NCI-H460 (cell line): Measurements from ENCODE around the gene MT1H. TPM values are rescaled to one million over a fixed set of nuclear protein-coding genes. Genes with fewer than 3 reads are reported as not detected.

Experiments used
- DNase-seq: peaks from one replicate; pipeline ENCODE4 v3.0.0-alpha.2; 2016; ENCODE audit warnings: low read depth; ENCODE audit errors: extremely low read depth
- total RNA-seq: library from RNA; depleted of rRNA; stranded (reverse); fragments of >200 nt; shearing (Covaris generic); gene quantifications from 2 replicates; pipeline ENCODE4 v1.2.3, GENCODE V29; 2014

Gene MT1H
- total RNA-seq, 1 experiment from 2014 or later = not detected

DNA sequence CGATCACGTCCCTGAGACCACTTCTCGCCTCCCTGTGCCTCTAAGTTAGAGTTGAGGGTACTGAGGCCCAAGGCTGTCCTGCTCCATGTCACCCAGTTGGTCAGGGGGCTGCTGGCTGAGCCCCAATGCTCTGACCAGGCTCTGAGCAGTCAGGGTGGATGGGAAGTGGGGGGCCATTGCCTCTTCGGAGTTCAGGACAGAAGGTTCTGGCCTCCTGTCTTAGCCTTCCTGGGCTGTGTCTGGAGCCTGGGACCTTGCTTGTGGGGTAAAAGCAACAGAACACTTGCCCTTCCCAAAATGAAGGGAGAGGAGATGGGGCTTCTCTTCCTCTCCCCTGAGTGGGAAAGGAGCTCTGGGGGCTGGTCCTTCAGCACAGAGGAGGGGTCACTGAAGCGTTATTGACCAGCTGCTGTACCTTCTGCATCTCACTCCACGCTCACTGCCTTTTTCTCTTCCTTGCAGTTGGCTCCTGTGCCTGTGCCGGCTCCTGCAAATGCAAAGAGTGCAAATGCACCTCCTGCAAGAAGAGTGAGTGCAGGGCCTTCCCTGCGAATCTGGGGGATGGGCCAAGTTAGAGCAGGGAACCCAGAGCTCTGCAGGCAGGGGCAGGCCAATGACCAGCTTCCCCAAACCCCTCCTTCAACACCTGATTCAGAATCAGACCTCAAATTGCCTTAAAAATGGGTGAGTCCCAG is 13.2 kb downstream of the MT1H start:
- no peak for DNase-seq

- DNase-seq = no peak
These were observed 14.0 kb downstream of the MT1H start for GRCh38 chr16:56683424-56684172.

DNA sequence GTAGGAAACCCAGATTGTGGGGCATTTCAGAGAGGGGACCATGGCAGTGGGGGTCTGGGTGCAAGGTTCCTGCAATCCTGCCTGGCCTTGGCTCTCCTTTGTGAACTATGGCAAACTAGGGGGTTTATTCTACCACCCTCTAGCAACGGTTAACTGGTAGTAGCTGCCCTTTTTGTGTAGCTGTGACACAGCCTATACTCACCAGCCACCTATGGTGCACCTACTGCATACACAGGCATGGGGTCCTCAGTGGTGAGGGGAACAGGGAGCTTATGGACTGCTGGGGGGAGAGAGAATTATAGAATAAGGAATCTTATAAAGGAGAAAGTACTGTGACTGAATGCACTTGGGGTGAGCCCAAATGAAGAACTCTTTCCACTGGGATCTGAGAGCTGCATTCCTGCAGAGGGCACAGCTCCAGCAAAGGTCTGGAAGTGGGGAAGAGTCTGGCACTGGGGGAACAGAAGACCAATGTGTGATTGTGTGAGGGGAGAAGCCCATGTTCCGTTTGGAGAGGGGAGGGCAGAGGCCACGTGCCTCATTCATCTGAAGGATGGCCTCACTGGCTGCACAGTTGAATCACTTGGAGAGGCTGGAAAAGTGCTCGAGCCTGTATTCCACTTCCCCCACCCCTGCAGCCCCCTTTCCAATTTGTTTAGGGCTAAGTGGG is 14.8 kb downstream of the MT1H start:
- no peak for DNase-seq

GRCh38 chr16:56684926-56685590 is 15.4 kb downstream of the MT1H start:
- no peak for DNase-seq

GRCh38 chr16:56686758-56687157 is 17.1 kb downstream of the MT1H start:
- no peak for DNase-seq

GRCh38 chr16:56688762-56689161 is 19.1 kb downstream of the MT1H start:
- no peak for DNase-seq

DNA sequence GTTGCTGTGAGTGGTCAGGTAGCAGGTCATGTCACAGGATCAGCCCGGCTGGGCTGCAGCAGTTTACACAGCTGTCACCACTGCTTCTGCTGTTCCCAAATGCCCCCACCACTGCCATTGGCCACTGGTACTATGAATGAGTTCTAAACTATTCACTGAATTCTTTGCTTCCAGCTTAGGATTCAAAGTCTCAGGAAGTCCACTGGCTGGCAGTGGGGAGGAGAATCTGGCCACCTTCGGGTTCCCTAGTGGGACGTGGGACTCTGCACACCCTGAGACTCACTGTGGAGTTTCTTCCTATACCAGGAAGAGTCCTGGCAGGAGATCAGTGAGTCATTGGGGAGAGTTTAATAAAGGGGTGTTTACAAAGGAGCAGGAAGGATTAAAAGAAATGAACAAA is 19.6 kb downstream of the MT1H start:
- DNase-seq = no peak

DNA sequence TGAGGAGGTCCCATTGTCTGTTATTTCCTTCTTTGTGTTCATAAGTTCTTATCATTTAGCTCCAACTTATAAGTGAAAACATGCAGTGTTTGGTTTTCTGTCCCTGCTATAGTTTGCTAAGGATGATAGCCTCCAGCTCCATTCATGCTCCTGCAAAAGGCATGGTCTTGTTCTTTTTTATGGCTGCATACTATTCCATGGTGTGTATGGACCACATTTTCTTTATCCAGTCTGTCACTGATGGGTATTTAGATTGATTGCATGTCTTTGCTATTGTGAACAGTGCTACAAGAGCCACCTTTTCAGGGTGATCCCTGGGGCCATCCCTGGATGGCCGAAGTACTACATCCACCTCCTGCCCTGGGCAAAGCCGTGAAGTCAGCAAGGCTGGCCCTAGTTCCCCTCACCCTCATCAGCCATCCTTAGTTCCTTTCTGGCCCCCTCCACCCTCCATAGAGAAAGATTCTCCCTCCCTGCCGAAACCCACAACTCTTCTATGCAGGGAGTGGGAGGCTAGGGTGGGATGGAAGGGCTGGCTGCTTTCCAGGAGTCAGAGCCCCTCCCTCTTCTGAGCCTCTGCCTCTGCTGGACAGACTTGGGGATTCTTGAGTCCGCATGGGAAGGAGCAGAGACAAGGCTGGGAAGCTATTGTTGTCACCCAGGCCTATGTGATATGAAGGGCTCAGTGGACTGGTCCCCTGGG is 21.0 kb downstream of the MT1H start:
- no peak for DNase-seq

- no peak for DNase-seq
These were observed 22.3 kb downstream of the MT1H start for GRCh38 chr16:56691885-56692284.

GRCh38 chr16:56695246-56695645 is 25.6 kb downstream of the MT1H start:
- no peak for DNase-seq

DNA sequence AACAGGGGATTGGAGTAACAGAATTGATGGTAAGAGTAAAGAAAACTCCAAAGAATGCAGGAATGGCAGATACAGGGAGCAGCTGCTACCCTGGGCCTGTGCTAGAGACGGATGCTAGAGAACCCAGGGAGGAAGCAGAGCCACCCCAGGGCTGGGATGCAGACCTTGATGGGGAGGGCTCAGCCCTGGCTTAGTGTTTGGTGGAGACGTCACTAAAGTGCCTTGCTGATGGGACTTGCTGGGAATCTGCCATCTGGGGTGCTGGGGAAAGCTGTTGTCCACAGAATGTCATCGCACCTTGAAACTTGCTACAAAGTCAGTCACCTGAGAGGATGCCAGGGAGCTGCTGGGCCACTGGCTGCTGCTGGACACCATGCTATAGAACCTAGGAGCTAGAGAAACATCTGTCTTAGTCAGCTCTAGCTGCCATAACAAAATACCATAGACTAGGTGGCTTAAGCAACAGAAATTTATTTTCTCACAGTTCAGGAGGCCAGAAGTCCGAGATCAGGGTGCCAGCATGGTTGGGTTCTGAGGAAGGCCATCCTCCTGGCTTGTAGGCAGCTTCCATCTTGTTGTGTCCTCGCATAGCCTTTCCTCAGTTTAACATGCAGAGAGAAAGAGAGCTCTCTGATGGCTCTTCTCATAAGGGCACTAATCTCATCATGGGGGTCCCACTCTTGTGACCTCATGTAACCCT is 28.0 kb downstream of the MT1H start:
- no peak for DNase-seq

DNA sequence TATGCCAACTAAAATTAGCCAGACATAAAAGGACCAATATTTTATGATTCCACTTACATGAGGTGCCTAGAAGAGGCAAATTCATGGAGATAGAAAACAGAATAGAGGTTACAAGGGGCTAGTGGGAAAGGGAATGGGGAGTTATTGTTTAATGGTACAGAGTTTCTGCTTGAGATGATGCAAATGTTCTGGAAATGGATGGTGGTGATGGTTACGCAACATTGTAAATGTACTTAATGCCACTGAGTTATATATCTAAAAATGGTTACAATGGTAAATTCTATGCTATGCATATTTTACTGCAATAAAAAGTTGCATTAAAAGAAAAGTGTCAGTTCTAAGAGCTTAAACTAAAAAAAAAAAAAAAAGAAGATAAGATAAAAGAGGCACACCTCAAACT is 30.6 kb downstream of the MT1H start:
- no peak for DNase-seq

DNA sequence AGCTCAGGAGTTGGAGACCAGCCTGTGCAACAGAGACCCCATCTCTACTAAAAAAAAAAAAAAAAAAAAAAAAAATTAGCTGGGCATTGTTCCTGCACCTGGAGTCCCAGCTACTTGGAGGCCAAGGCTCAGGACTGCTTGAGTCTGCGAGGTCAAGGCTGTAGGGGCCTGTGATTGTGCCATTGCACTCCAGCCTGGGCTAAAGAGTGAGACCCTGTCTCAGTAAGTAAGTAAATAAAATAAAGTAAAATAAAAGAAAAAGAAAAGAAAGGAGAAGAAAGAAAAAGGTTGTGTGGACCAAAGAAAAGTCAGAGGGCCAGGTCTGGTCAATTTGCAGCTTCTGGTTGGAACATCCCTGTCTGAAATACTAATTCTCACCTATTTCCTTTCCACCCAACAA is 31.0 kb downstream of the MT1H start:
- DNase-seq = no peak

- no peak for DNase-seq
These were observed 31.9 kb downstream of the MT1H start for GRCh38 chr16:56701534-56701933.

DNA sequence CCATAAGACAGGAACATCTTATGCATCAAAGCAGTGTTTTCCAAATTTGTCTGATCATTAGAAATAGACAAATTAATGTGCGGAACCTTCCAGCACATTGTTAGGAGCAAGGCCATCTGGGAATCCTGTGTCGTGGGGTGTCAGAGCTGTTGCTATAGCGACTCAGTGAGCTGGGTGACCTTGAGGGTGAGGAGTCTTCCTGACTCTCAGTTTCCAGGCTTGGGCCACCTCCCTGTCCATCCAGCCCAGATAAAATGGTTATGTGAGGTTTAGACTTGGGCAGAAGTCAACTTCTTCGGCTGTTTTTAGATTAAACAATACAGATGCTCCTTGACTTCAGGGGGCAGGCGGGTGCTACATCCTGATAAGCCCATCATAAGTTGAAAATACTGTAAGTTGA is 33.2 kb downstream of the MT1H start:
- DNase-seq = no peak

- no peak for DNase-seq
These were observed 39.2 kb downstream of the MT1H start for GRCh38 chr16:56708525-56709442.

GRCh38 chr16:56709443-56710040 is 39.9 kb downstream of the MT1H start:
- no peak for DNase-seq

DNA sequence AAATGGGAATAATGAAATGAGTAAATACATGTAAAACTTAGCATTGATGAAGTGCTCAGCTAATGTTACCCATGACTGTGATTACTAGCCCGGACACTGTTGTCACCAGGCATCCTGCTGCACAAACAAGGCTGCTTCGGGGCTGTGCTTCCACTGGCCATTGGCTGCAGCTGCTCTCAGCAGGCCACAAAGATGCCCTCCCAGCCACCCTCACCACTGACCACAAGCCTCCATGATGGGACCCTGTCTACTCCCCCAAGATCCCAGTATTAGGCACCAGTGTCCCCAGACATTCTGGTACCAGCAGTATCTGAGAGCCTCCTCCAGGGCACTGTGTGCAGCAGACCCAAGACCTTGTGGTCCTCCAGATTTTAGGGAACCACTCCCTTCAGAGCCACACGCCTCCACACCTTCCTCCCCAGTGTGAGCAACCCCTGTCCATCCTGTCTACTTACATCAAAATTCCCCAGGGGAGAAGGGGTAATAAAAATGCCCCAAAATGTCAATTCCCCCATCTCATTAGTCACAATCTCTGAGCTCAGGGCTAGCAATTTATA is 40.6 kb downstream of the MT1H start:
- no peak for DNase-seq
